ENCODE measurements around the gene LIPH. TPM values are rescaled to one million over a fixed set of nuclear protein-coding genes. Genes with fewer than 3 reads are reported as not detected.
"Not testable (repeated sequence)": the region's sequence is repeated elsewhere in the genome, so short reads cannot be mapped to it uniquely, and the experiment has no call there.

Gene LIPH
- total RNA-seq, 1 donor from 2014 or later = not detected

DNA sequence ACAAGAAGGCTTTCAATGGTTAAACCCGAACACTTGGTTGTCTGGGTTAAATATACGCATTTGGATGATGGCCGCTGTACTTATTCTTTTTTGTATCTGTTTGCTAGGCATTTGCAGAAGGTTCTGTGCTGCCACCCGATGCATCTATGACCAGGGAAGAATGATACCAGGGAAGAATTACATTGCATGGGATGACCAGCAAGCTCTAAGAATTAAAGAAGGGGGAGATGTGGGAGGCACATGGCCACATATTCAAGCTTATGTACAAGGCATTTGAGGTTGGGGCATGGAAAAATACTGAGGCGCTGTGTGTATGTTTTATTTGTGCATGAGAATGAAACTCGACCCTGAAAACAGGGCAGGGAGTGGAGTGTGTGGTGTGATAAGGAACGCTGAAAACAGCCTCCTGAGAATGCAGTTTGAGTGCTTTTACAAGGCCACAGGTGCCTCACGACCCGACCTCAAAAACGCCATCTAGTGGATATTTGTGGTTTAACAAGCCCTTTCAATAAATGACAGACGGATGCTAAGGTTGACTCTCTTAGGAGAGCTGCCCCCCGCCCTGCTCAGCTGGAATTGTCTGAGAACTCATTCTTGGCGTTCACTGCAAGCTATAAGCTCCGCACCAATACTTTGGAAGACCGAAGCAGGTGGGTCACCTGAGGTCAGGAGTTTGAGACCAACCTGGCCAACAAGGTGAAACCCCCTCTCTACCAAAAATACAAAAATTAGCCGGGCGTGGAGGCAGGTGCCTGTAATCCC lies 22.9 kb upstream of the LIPH start:
- H3K27ac Mint-ChIP-seq (ENCODE audit: unreplicated experiment); DNase-seq (ENCODE audit: extremely low spot score, unreplicated experiment); H3K9me3 Mint-ChIP-seq (ENCODE audit: unreplicated experiment); H3K4me1 Mint-ChIP-seq (ENCODE audit: unreplicated experiment); H3K36me3 Mint-ChIP-seq (ENCODE audit: unreplicated experiment); H3K4me3 Mint-ChIP-seq (ENCODE audit: unreplicated experiment): not testable (repeated sequence)
- TF ChIP-seq, protein P1, sequence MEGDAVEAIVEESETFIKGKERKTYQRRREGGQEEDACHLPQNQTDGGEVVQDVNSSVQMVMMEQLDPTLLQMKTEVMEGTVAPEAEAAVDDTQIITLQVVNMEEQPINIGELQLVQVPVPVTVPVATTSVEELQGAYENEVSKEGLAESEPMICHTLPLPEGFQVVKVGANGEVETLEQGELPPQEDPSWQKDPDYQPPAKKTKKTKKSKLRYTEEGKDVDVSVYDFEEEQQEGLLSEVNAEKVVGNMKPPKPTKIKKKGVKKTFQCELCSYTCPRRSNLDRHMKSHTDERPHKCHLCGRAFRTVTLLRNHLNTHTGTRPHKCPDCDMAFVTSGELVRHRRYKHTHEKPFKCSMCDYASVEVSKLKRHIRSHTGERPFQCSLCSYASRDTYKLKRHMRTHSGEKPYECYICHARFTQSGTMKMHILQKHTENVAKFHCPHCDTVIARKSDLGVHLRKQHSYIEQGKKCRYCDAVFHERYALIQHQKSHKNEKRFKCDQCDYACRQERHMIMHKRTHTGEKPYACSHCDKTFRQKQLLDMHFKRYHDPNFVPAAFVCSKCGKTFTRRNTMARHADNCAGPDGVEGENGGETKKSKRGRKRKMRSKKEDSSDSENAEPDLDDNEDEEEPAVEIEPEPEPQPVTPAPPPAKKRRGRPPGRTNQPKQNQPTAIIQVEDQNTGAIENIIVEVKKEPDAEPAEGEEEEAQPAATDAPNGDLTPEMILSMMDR (IDR thresholded peaks at IDR 0.05) = peak; percentile 62
- peaks cover 13% of the 10 kb centered on the region for H3K27me3 Mint-ChIP-seq (ENCODE audit: unreplicated experiment)

DNA sequence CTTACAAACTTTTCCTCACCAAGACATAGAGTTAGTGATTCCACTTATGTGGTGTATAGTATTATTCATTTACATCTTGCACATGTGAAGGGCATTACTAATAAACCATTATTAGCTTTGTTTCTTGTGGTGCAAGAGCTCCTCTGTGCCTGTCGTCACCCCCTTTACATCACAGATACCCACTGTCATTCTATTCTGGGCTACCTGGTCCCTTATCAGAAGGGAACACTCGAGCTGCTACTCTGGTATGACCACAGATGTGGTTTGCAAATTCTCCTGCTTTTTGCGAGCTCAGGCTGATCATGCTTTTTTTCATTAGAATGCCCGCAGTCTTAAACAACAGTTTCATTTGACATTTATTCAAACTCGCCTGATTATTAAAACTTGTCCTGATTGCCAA lies 19.8 kb upstream of the LIPH start:
- Mint-ChIP-seq H3K27ac (ENCODE audit: unreplicated experiment) (no peak overlapping the region), H3K9me3 (ENCODE audit: unreplicated experiment) (peaks cover 6% of the 10 kb centered on the region), H3K4me3 (ENCODE audit: unreplicated experiment) (no peak overlapping the region), H3K4me1 (ENCODE audit: unreplicated experiment) (peaks cover 4% of the 10 kb centered on the region), H3K36me3 (ENCODE audit: unreplicated experiment) (no peaks in the 10 kb centered on the region), H3K27me3 (ENCODE audit: unreplicated experiment) (peaks cover 9% of the 10 kb centered on the region)
- TF ChIP-seq, protein P1 (IDR thresholded peaks at IDR 0.05) = no peak
- DNase-seq (ENCODE audit: extremely low spot score, unreplicated experiment) = no peak

- Mint-ChIP-seq H3K9me3 (ENCODE audit: unreplicated experiment) (no peaks in the 10 kb centered on the region), H3K4me1 (ENCODE audit: unreplicated experiment) (peaks cover 7% of the 10 kb centered on the region), H3K27ac (ENCODE audit: unreplicated experiment) (no peak overlapping the region), H3K27me3 (ENCODE audit: unreplicated experiment) (peaks cover 5% of the 10 kb centered on the region), H3K36me3 (ENCODE audit: unreplicated experiment) (no peaks in the 10 kb centered on the region), H3K4me3 (ENCODE audit: unreplicated experiment) (no peak overlapping the region)
- peak; percentile 19 for DNase-seq (ENCODE audit: extremely low spot score, unreplicated experiment)
- TF ChIP-seq, protein P1 (IDR thresholded peaks at IDR 0.05) = no peak
Observed at GRCh38 chr3:185561958-185562357, 9.6 kb upstream of the LIPH start.

DNA sequence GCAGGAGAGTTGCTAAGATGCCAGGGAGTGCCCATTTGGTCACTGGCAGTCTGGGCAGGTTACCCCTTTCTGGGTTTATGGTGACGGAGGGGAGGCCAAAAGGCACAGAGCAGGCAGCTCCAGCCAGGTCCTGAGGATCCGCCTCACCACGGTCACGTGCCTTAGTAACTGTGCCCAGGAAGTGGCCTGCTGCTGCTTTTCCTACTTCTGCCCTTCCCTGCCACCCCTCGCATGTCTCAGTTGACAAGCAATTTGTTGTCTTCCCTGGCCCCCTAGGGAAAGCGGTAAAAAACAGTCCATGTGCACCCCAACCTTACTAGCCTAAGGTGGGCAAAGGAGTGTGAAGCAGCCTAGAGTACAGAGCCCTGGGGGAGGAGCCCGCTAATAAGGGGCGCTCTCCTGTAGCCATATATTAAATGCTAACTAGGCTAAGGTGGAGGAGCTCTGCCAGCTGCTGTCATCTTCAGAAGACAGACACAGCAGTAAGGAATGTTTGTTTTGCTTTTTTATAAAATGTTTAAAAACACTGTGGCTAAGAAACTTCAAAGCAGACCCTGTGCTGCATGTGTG lies 9.1 kb upstream of the LIPH start:
- Mint-ChIP-seq H3K36me3 (ENCODE audit: unreplicated experiment) (no peaks in the 10 kb centered on the region), H3K9me3 (ENCODE audit: unreplicated experiment) (no peaks in the 10 kb centered on the region), H3K4me1 (ENCODE audit: unreplicated experiment) (peaks cover 7% of the 10 kb centered on the region), H3K27me3 (ENCODE audit: unreplicated experiment) (peaks cover 5% of the 10 kb centered on the region), H3K27ac (ENCODE audit: unreplicated experiment) (no peak overlapping the region), H3K4me3 (ENCODE audit: unreplicated experiment) (no peak overlapping the region)
- TF ChIP-seq, protein P1 (IDR thresholded peaks at IDR 0.05) = no peak
- peak; percentile 66 for DNase-seq (ENCODE audit: extremely low spot score, unreplicated experiment)

GRCh38 chr3:185560676-185561075 lies 8.3 kb upstream of the LIPH start:
- TF ChIP-seq, protein P1 (IDR thresholded peaks at IDR 0.05) = no peak
- Mint-ChIP-seq H3K27me3 (ENCODE audit: unreplicated experiment) (peaks cover 5% of the 10 kb centered on the region), H3K36me3 (ENCODE audit: unreplicated experiment) (no peaks in the 10 kb centered on the region), H3K4me1 (ENCODE audit: unreplicated experiment) (peaks cover 7% of the 10 kb centered on the region), H3K9me3 (ENCODE audit: unreplicated experiment) (no peaks in the 10 kb centered on the region), H3K27ac (ENCODE audit: unreplicated experiment) (no peak overlapping the region), H3K4me3 (ENCODE audit: unreplicated experiment) (no peak overlapping the region)
- DNase-seq (ENCODE audit: extremely low spot score, unreplicated experiment) = peak; percentile 51

All from osteocyte (in vitro differentiated cells).